Kidney tubule cell (primary cell): Measurements from ENCODE around the gene PITX1.
"Not testable (repeated sequence)": the region's sequence is repeated elsewhere in the genome, so short reads cannot be mapped to it uniquely, and the experiment has no call there.

Experiments used
- DNase-seq: peaks from one replicate; pipeline ENCODE4 v3.0.0-alpha.2; 2018; ENCODE audit warnings: low spot score

Gene PITX1

GRCh38 chr5:135010502-135011354 lies 23.3 kb downstream of the PITX1 start:
- no peak for DNase-seq

DNA sequence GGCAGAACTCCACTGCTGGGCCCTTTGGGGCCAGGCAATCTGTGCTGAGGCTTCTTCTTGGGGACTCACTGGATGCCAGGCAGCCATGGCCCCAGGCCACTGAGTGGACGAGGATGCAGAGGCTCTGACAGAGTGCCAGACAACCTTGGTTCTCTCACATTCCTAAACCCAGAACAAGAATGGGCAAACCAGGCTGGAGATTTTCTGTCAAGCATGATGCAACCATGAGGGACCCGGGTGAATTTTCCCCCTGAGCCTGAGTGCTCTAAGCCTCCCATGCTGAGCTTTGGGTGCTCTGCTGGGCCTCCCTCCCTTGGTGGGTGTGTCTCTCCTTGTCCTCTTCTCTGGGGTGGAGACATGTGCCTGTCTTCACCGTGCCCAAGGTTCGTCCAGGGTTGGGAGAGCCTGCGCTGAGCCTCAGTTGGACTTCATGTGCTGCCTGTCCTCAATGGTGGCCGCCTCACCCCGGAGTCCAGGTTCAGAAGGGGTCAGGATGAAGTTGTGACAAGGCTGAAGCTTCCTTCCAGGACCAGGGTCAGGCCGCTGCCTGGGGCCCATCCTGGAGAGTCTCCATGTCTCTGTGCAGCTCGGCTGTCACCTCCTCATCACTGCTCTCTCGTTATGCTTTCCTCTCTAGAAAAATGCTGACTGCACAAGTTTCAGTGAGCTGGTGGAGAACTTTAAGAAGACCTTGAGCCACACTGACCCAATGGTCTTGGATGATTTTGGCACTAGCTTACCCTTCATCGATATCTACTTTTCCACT lies 24.1 kb downstream of the PITX1 start:
- no peak for DNase-seq

DNA sequence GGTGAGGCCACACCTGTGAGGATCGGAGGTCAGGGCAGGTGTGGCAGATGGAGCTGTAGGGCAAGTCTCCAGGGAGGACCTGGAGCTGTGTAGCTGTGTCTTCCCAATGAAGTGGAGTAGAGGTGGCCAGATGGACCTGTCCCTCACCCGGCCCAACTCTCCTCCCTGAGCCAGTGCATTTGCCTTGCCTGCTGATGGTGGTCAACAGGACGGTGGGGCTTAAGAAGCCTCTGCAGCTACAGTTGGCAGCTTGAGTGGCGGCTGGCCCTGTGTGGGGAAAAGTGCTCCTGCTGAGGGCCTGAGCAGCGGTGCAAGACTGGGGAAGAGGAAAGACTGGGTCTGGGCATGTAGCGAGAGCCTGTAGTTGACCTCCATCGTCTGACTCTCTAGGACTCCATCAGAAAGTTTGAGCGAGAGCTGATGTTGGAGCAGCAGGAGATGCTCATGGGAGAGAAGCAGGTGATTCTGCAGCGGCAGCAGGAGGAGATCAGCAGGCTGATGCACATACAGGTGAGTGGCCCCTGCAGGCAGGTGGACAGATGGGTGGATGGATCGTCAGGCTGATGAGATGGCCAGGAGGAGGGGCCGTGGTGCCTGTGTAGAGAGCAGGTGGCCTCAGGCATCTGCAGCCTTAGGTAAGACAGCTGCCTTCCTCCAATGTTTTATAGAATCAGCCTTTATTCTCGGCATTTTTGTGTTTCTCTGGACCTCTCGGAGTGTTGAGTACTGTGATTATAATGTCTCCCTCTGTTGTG lies 24.9 kb downstream of the PITX1 start:
- DNase-seq = no peak

DNA sequence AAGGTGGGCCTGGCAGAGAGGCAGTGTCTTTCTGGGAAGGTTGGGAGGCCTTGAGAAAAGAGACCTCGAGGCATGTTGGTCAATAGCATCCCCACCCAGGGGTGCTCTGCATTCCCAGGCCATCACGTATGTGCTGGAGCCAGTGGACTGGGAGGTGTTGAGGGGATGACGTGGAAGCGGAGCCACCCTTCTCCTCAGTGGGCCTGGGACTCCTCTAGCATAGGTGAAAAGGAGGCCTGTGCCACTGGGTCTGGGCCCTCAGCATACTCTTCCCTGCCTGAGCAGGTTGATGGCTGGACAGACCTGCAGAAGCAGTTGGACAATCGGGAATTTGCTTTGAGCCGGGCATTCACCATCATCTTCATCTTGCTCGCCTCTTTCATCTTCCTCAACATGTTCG lies 25.5 kb downstream of the PITX1 start:
- no peak for DNase-seq

DNA sequence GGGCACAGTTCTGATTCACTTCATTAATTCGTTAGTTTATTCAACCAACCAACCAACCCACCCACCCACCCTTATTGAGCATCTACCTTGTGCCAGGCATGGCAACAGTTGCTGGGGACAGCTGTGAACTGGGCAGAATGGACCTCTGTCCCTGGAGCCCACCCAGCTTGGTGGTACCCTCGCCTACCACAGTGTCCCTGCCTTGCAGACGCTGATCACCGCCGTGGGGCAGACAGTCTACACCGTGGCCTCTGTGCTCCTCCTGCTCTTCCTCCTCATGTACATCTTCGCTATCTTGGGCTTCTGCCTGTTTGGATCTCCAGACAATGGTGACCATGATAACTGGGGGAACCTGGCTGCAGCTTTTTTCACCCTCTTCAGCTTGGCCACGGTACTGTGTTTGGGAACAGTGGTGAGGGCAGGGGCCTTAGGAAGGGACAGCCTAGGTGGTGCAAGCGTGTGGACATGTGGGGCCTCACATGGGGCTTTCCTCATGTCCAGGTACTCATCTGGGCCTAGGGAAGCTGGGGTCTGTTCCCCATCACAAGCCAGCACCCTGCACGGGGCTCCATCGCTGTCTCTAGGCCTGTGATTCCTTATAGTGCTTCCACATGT lies 26.2 kb downstream of the PITX1 start:
- no peak for DNase-seq

DNA sequence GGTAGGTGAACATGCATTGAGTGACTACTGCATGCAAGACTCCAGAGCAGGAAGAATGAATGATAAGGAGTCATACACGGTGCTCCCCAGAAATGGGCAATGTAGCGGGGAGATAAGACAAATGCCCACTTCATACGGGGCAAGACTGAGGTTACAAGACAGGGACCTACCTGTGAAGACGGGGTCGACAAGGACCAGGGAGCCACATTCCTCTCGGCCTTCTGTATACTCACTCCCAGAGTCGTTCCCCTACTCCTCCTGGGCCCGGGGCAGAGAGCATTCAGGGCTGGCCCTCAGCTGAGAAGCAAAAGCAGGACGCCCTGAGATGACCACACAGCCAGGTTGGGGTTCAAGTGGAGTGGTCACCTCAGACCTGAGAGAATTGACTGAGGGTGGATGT lies 26.7 kb downstream of the PITX1 start:
- no peak for DNase-seq

DNA sequence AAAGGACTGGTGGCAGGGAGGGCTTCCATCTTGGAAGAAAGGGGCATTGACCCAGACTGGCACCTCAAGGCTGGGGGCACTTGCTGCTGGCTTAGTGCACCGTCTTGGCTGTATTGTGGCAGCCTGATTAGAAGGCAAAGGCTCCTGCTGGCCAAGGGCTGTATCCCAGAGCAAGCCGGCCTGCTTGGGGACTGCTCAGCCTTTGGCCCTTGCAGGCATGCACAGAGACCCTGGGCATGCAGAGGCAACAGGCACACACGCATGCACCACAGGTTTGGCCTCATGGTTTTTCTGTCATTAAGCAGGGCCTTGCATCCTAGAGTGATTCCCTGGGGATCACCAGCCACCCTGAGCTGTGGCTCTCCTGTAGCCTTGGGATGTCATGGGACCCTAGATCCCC lies 29.0 kb downstream of the PITX1 start:
- no peak for DNase-seq

DNA sequence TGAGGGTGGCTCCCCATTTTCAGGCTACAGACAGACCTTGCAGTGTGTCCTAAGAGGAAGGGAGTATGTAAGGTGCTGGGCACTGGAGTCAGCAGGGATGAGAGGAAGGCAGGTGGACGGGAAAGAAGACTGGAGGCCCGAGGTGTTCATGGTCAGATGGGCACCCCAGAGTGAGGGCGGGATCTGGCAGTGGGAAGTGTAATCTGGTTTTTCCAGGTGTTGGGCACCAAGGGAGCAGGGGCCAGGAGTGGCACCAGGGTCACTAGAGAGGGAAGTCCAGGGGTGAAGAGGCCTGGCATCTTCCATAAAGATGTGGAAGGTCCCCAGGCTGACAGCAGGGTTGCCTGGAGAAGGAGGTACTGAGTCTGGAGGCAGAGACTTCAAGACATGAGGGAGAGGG lies 29.7 kb downstream of the PITX1 start:
- DNase-seq = no peak

DNA sequence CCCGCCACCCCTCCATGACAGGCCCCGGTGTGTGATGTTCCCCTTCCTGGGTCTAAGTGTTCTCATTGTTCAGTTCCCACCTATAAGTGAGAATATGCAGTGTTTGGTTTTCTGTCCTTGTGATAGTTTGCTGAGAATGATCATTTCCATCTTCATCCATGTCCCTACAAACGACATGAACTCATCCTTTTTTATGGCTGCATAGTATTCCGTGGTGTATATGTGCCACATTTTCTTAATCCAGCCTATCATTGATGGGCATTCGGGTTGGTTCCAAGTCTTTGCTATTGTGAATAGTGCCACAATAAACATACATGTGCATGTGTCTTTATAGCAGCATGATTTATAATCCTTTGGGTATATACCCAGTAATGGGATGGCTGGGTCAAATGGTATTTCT lies 36.0 kb downstream of the PITX1 start:
- not testable (repeated sequence) for DNase-seq

DNA sequence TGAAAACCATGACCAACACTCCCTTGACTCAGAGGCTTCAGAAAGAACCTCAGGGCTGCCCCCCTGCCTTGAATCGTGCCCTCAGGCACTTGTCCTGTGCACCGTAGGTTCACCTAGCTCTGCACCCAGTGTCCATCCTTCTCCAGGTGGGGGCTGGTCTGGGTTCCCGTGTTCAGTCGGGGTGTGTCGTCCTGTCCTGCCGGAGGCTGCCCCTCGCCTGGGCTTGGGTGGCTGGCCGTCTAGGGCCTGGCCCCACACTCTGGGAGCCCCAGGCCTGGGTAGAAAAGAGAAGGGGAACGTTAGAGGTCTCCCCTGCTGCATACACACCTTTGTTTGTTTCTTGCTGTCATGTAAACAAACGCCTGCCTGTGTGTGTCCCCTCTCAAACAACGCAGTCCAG lies 37.0 kb downstream of the PITX1 start:
- no peak for DNase-seq

- DNase-seq = no peak
Observed at GRCh38 chr5:134995850-134996402, 38.1 kb downstream of the PITX1 start.

GRCh38 chr5:134994560-134995156 lies 39.4 kb downstream of the PITX1 start:
- DNase-seq = no peak

GRCh38 chr5:134993161-134993560 lies 40.9 kb downstream of the PITX1 start:
- no peak for DNase-seq

GRCh38 chr5:134992148-134992547 lies 41.9 kb downstream of the PITX1 start:
- no peak for DNase-seq

- DNase-seq = not testable (repeated sequence)
Observed at GRCh38 chr5:134990183-134990582, 43.8 kb downstream of the PITX1 start.

DNA sequence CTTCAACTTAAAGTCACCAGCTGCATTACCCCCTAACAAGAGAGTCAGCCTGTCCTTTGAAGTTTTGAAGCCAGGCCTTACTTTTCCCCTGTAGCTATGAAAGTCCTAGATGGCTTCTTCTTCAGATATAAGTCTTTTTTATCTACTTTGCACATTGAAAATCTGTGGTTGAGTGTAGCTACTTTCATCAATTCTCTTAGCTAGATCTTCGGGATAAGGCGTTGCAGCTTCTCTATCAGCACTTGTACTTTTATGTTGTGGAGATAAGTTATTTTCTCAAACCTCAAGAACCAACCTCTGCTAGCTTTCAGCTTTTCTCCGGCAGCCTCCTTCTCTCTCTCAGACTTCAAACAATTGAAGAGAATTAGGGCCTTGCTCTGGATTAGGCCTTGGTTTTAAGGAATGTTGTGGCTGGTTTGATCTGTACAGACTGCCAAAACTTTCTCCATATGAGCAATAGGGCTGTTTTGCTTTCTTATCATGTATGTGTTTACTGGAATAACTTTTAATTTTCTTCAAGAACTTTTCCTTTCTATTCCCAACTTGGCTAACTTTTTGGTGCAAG lies 44.7 kb downstream of the PITX1 start:
- no peak for DNase-seq

DNA sequence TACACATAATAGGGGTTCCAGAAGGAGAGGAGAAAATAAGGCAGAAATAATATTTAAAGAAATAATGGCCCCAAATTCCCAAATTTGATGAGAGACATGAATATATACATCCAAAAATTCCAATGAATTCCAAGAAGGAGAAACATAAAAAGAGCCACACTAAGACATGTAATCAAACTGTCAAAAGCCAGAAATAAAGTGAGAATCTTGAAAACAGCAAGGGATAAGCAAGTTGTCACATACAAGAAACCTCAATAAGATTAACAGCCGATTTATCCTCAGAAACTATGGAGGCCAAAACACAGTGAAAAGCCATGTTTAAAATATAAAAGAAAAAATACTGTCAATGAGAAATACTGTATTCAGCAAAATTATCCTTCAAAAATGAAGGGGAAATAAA lies 51.8 kb downstream of the PITX1 start:
- DNase-seq = no peak

DNA sequence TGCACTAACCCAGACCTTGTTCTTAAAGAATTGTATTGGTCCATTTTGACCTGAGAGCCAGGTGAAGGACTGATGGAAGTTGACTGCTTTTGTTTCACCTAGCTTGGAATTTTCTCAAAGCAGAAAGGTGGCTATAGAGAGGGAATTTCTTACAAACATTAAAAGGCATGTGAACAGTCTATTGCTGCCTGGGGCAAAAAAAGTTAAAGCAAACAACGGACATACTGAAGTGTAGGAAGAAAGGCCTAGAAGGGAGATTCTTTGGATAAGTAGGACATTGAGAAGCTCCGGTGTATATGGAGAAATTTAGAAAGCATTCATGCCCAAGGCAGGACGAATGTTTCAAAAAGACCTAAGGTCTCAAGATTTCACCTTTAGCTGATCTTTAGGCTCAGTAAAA lies 54.6 kb downstream of the PITX1 start:
- no peak for DNase-seq
